ENCODE data around the gene ADIG. TPM values are rescaled to one million over a fixed set of nuclear protein-coding genes. Genes with fewer than 3 reads are reported as not detected.

The ADIG gene
- total and polyA plus RNA-seq, 2 of the 13 experiments (the other 11 are each of a cell fraction or from before 2014, with no cell fraction given), result 0.15 TPM; not detected in 1

DNA sequence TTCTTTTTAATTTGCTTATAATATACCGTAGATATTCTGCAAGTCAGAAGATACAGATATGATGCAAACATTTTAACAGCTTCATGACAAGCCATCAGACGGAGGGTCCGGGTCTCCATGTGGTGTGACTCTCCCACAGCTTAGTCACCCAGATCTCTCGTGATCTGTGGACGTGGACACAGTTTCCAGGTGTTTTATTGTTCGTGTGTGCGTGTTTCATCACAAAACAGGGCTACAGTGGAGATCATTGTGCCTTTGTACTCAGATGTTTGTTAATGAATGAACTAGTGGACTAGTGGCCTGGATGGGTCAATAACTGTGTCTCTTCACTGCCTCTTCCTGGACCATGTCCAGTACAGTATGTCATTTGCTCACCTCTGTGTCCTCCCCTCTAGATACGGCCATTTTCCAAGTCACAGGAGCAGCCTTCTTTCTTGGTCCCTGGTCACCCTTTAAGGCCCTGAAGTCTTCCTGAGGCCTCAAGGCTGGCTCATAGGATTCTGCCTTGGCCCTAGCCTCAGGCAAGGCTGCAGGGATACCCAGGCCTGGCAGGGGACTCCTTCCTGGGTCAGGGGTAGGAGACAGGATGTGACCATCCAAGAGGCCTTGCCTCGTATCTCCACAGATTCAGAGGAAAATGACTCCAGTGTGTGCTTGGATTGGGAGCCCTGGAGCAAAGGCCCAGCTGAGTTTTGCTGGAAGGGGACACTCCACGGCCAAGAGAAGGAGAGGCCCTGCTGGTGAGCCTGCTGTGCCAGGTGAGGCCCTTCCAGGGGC, 4.6 kb downstream of the ADIG start (continued):
- TF ChIP-seq, protein P1, sequence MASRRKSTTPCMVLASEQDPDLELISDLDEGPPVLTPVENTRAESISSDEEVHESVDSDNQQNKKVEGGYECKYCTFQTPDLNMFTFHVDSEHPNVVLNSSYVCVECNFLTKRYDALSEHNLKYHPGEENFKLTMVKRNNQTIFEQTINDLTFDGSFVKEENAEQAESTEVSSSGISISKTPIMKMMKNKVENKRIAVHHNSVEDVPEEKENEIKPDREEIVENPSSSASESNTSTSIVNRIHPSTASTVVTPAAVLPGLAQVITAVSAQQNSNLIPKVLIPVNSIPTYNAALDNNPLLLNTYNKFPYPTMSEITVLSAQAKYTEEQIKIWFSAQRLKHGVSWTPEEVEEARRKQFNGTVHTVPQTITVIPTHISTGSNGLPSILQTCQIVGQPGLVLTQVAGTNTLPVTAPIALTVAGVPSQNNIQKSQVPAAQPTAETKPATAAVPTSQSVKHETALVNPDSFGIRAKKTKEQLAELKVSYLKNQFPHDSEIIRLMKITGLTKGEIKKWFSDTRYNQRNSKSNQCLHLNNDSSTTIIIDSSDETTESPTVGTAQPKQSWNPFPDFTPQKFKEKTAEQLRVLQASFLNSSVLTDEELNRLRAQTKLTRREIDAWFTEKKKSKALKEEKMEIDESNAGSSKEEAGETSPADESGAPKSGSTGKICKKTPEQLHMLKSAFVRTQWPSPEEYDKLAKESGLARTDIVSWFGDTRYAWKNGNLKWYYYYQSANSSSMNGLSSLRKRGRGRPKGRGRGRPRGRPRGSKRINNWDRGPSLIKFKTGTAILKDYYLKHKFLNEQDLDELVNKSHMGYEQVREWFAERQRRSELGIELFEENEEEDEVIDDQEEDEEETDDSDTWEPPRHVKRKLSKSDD (CRISPR knock-in tag; IDR thresholded peaks at IDR 0.05; ENCODE audit: low read depth), result 0 out of 2 replicates have a peak, but pooled peaks have one; percentile 51
- TF ChIP-seq TAF1 (CRISPR knock-in tag; IDR thresholded peaks at IDR 0.05), result peak; percentile 51
- TF ChIP-seq ZMYM3 (CRISPR knock-in tag; IDR thresholded peaks at IDR 0.05), result peak; percentile 57
- TF ChIP-seq ZNF790 (CRISPR knock-in tag; IDR thresholded peaks at IDR 0.05; ENCODE audit: borderline replicate concordance), result 0 out of 2 replicates have a peak, but pooled peaks have one; percentile 49
- TF ChIP-seq, protein P2, sequence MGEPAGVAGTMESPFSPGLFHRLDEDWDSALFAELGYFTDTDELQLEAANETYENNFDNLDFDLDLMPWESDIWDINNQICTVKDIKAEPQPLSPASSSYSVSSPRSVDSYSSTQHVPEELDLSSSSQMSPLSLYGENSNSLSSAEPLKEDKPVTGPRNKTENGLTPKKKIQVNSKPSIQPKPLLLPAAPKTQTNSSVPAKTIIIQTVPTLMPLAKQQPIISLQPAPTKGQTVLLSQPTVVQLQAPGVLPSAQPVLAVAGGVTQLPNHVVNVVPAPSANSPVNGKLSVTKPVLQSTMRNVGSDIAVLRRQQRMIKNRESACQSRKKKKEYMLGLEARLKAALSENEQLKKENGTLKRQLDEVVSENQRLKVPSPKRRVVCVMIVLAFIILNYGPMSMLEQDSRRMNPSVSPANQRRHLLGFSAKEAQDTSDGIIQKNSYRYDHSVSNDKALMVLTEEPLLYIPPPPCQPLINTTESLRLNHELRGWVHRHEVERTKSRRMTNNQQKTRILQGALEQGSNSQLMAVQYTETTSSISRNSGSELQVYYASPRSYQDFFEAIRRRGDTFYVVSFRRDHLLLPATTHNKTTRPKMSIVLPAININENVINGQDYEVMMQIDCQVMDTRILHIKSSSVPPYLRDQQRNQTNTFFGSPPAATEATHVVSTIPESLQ (CRISPR knock-in tag; conservative IDR thresholded peaks at IDR 0.05), result 0 out of 2 replicates have a peak, but pooled peaks have one; percentile 64
- TF ChIP-seq, protein P3, sequence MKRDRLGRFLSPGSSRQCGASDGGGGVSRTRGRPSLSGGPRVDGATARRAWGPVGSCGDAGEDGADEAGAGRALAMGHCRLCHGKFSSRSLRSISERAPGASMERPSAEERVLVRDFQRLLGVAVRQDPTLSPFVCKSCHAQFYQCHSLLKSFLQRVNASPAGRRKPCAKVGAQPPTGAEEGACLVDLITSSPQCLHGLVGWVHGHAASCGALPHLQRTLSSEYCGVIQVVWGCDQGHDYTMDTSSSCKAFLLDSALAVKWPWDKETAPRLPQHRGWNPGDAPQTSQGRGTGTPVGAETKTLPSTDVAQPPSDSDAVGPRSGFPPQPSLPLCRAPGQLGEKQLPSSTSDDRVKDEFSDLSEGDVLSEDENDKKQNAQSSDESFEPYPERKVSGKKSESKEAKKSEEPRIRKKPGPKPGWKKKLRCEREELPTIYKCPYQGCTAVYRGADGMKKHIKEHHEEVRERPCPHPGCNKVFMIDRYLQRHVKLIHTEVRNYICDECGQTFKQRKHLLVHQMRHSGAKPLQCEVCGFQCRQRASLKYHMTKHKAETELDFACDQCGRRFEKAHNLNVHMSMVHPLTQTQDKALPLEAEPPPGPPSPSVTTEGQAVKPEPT (CRISPR knock-in tag; IDR thresholded peaks at IDR 0.05; ENCODE audit: low read depth), result peak; percentile 65; the same call in 1 of the 2 replicates
- TF ChIP-seq ZSCAN31 (CRISPR knock-in tag; IDR thresholded peaks at IDR 0.05; ENCODE audit: low read depth), result peak; percentile 84
- no peak for TF ChIP-seq ZNF558 (CRISPR knock-in tag; IDR thresholded peaks at IDR 0.05; ENCODE audit: borderline replicate concordance)
- no peak for TF ChIP-seq HNRNPLL (IDR thresholded peaks at IDR 0.05; ENCODE audit: low read depth, low read length, poor library complexity, severe bottlenecking)
- TF ChIP-seq, protein P4, sequence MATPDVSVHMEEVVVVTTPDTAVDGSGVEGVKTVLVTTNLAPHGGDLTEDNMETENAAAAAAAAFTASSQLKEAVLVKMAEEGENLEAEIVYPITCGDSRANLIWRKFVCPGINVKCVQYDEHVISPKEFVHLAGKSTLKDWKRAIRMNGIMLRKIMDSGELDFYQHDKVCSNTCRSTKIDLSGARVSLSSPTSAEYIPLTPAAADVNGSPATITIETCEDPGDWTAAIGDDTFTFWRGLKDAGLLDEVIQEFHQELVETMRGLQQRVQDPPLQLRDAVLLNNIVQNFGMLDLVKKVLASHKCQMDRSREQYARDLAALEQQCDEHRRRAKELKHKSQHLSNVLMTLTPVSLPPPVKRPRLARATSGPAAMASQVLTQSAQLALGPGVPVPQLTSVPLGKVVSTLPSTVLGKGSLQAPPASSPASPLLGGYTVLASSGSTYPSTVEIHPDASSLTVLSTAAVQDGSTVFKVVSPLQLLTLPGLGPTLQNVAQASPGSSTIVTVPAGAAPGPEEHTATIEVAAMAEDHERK (CRISPR knock-in tag; IDR thresholded peaks at IDR 0.05; ENCODE audit: low read depth), result no peak
- TF ChIP-seq, protein P5, sequence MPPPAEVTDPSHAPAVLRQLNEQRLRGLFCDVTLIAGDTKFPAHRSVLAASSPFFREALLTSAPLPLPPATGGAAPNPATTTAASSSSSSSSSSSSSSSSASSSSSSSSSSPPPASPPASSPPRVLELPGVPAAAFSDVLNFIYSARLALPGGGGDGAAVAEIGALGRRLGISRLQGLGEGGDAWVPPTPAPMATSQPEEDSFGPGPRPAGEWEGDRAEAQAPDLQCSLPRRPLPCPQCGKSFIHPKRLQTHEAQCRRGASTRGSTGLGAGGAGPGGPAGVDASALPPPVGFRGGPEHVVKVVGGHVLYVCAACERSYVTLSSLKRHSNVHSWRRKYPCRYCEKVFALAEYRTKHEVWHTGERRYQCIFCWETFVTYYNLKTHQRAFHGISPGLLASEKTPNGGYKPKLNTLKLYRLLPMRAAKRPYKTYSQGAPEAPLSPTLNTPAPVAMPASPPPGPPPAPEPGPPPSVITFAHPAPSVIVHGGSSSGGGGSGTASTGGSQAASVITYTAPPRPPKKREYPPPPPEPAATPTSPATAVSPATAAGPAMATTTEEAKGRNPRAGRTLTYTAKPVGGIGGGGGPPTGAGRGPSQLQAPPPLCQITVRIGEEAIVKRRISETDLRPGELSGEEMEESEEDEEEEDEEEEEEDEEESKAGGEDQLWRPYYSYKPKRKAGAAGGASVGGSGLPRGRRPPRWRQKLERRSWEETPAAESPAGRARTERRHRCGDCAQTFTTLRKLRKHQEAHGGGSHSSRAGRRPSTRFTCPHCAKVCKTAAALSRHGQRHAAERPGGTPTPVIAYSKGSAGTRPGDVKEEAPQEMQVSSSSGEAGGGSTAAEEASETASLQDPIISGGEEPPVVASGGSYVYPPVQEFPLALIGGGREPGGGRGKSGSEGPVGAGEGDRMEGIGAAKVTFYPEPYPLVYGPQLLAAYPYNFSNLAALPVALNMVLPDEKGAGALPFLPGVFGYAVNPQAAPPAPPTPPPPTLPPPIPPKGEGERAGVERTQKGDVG (CRISPR knock-in tag; IDR thresholded peaks at IDR 0.05; ENCODE audit: borderline replicate concordance), result peak; percentile 90; the same call in 1 of the 2 replicates
- TF ChIP-seq RARA (CRISPR knock-in tag; IDR thresholded peaks at IDR 0.05), result peak; percentile 86
- TF ChIP-seq ZNF317 (CRISPR knock-in tag; IDR thresholded peaks at IDR 0.05), result peak; percentile 90
- peak; percentile 83; the same call in 1 of the 2 replicates for TF ChIP-seq KDM5B (CRISPR knock-in tag; IDR thresholded peaks at IDR 0.05; ENCODE audit: borderline replicate concordance)
- TF ChIP-seq POLR2G (IDR thresholded peaks at IDR 0.05; ENCODE audit: low read depth, low read length), result peak; percentile 78
- no peak for TF ChIP-seq ZNF138 (CRISPR knock-in tag; IDR thresholded peaks at IDR 0.05; ENCODE audit: low read depth)

Data from HepG2 (cell line).